ENCODE results near the gene SH3PXD2A.
"Not testable (repeated sequence)": the region's sequence is repeated elsewhere in the genome, so short reads cannot be mapped to it uniquely, and the experiment has no call there.

The SH3PXD2A gene

GRCh38 chr10:103814626-103815370 is 40.6 kb downstream of the SH3PXD2A start:
- H3K9ac ChIP-seq (ENCODE audit: low read depth, low read length), result no peak overlapping the region
- 0 out of 2 replicates have a peak, but pooled peaks cover 6% of the 10 kb centered on the region for H4K20me1 ChIP-seq (ENCODE audit: insufficient read depth, low read length)
- TF ChIP-seq EZH2 (IDR thresholded peaks at IDR 0.05; ENCODE audit: borderline replicate concordance, low read depth, low read length, severe bottlenecking) (no peak), CTCF (IDR thresholded peaks at IDR 0.05; ENCODE audit: borderline replicate concordance, extremely low read depth, low read length, poor library complexity, severe bottlenecking) (no peak)
- H3K4me3 ChIP-seq (ENCODE audit: low read depth in 1 of 2, low read length in 2 of 2), result no peak overlapping the region
- no peak overlapping the region for H3K27ac ChIP-seq (ENCODE audit: low read length)
- H3K36me3 ChIP-seq (ENCODE audit: insufficient read depth, low read length), result no peaks in the 10 kb centered on the region
- H3K27me3 ChIP-seq (ENCODE audit: insufficient read depth, low read length, poor library complexity), result peaks cover 5% of the 10 kb centered on the region
- no peaks in the 10 kb centered on the region for H3K9me3 ChIP-seq (ENCODE audit: insufficient read depth, low read length, severe bottlenecking)
- H3K4me1 ChIP-seq (ENCODE audit: insufficient read depth, low read length), result no peaks in the 10 kb centered on the region
- no peak overlapping the region for H2AFZ ChIP-seq (ENCODE audit: low read depth, low read length)
- no peak for ATAC-seq (ENCODE audit: insufficient read depth, low read depth)
- no peaks in the 10 kb centered on the region for H3K79me2 ChIP-seq (ENCODE audit: insufficient read depth, low read length)
- H3K4me2 ChIP-seq (ENCODE audit: insufficient read depth, low read length), result no peak overlapping the region
- no peak for DNase-seq

DNA sequence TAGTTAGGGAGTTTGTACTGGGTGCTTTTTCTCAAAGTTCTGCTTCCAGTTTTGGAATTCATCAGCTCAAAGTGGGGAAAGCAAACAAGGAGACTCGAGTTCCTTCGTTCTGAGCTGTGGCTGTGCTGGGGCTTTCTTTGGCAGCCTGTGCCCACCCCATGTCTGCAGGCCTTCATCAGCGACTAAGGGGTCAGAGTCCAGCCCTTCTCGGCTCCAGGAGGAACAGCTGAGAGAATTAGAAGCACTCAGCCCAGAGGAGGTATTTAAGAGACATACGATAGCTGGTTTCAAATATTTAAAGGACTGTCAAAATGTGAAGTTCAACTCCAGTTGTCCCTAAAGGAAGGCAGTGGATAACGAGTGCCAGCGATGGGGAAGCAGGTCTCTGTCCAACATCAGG is 41.3 kb downstream of the SH3PXD2A start:
- 0 out of 2 replicates have a peak, but pooled peaks cover under 1% of the 10 kb centered on the region for H4K20me1 ChIP-seq (ENCODE audit: insufficient read depth, low read length)
- H3K4me1 ChIP-seq (ENCODE audit: insufficient read depth, low read length), result no peaks in the 10 kb centered on the region
- DNase-seq, result no peak
- H3K27ac ChIP-seq (ENCODE audit: low read length), result no peak overlapping the region
- TF ChIP-seq CTCF (IDR thresholded peaks at IDR 0.05; ENCODE audit: borderline replicate concordance, extremely low read depth, low read length, poor library complexity, severe bottlenecking) (no peak), EZH2 (IDR thresholded peaks at IDR 0.05; ENCODE audit: borderline replicate concordance, low read depth, low read length, severe bottlenecking) (no peak)
- no peak overlapping the region for H3K4me2 ChIP-seq (ENCODE audit: insufficient read depth, low read length)
- H2AFZ ChIP-seq (ENCODE audit: low read depth, low read length), result no peak overlapping the region
- H3K79me2 ChIP-seq (ENCODE audit: insufficient read depth, low read length), result no peaks in the 10 kb centered on the region
- H3K27me3 ChIP-seq (ENCODE audit: insufficient read depth, low read length, poor library complexity), result peaks cover 1% of the 10 kb centered on the region
- H3K36me3 ChIP-seq (ENCODE audit: insufficient read depth, low read length), result no peaks in the 10 kb centered on the region
- H3K9me3 ChIP-seq (ENCODE audit: insufficient read depth, low read length, severe bottlenecking), result no peaks in the 10 kb centered on the region
- H3K9ac ChIP-seq (ENCODE audit: low read depth, low read length), result no peak overlapping the region
- ATAC-seq (ENCODE audit: insufficient read depth, low read depth), result no peak
- no peak overlapping the region for H3K4me3 ChIP-seq (ENCODE audit: low read depth in 1 of 2, low read length in 2 of 2)

DNA sequence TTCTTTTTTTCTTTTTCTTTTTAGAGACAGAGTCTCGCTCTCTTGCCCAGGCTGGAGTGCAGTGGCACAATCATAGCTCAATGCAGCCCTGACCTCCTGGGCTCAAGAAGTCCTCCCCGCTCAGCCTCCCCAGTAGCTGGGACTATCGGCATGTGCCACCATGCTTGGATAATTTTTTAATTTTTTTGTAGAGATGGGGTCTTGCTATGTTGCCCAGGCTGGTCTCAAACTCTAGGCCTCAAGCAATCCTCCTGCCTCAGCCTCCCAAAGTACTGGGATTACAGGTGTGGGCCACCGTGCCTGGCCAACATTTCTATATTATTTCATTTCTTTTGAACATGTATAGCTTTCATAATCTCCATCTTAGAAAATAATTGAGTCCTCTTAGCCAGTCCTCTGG is 42.1 kb downstream of the SH3PXD2A start:
- H3K36me3 ChIP-seq (ENCODE audit: insufficient read depth, low read length); H3K79me2 ChIP-seq (ENCODE audit: insufficient read depth, low read length); H3K9me3 ChIP-seq (ENCODE audit: insufficient read depth, low read length, severe bottlenecking); H3K27me3 ChIP-seq (ENCODE audit: insufficient read depth, low read length, poor library complexity); H3K4me1 ChIP-seq (ENCODE audit: insufficient read depth, low read length); H4K20me1 ChIP-seq (ENCODE audit: insufficient read depth, low read length); H3K4me2 ChIP-seq (ENCODE audit: insufficient read depth, low read length); ATAC-seq (ENCODE audit: insufficient read depth, low read depth); H2AFZ ChIP-seq (ENCODE audit: low read depth, low read length); H3K4me3 ChIP-seq (ENCODE audit: low read depth in 1 of 2, low read length in 2 of 2); H3K27ac ChIP-seq (ENCODE audit: low read length); DNase-seq; H3K9ac ChIP-seq (ENCODE audit: low read depth, low read length): not testable (repeated sequence)

GRCh38 chr10:103812432-103812831 is 42.9 kb downstream of the SH3PXD2A start:
- H3K79me2 ChIP-seq (ENCODE audit: insufficient read depth, low read length), result no peaks in the 10 kb centered on the region
- TF ChIP-seq CTCF (IDR thresholded peaks at IDR 0.05; ENCODE audit: borderline replicate concordance, extremely low read depth, low read length, poor library complexity, severe bottlenecking), result no peak
- TF ChIP-seq EZH2 (IDR thresholded peaks at IDR 0.05; ENCODE audit: borderline replicate concordance, low read depth, low read length, severe bottlenecking), result no peak
- ATAC-seq (ENCODE audit: insufficient read depth, low read depth), result no peak
- H3K27ac ChIP-seq (ENCODE audit: low read length), result no peak overlapping the region
- no peak overlapping the region for H3K4me2 ChIP-seq (ENCODE audit: insufficient read depth, low read length)
- H4K20me1 ChIP-seq (ENCODE audit: insufficient read depth, low read length), result no peaks in the 10 kb centered on the region
- H3K4me3 ChIP-seq (ENCODE audit: low read depth in 1 of 2, low read length in 2 of 2), result no peak overlapping the region
- no peak overlapping the region for H3K9ac ChIP-seq (ENCODE audit: low read depth, low read length)
- DNase-seq, result no peak
- no peaks in the 10 kb centered on the region for H3K9me3 ChIP-seq (ENCODE audit: insufficient read depth, low read length, severe bottlenecking)
- no peak overlapping the region for H2AFZ ChIP-seq (ENCODE audit: low read depth, low read length)
- H3K4me1 ChIP-seq (ENCODE audit: insufficient read depth, low read length), result no peaks in the 10 kb centered on the region
- no peaks in the 10 kb centered on the region for H3K36me3 ChIP-seq (ENCODE audit: insufficient read depth, low read length)
- H3K27me3 ChIP-seq (ENCODE audit: insufficient read depth, low read length, poor library complexity), result no peaks in the 10 kb centered on the region

All from DND-41 (cell line).